Heart left ventricle (tissue), 16 donors: Measurements from ENCODE around the gene XAF1. TPM values are rescaled to one million over a fixed set of nuclear protein-coding genes. Genes with fewer than 3 reads are reported as not detected.
A peak's percentile ranks its signal among the peaks of the same experiment; 100 is the strongest.

Source experiments
- ATAC-seq, 4 donors: fragments of 200-7000 bp; cut with Tn5 transposase; one replicate each; pipeline ENCODE4 v1.9.1; 2020 to 2022; ENCODE audit warnings: moderate library complexity in 4 of 4, mild to moderate bottlenecking in 3 of 4, moderate number of reproducible peaks in 1 of 4
- DNase-seq, 5 donors: peaks; one replicate each; pipeline ENCODE4 v3.0.0-alpha.2; 2020
- H3K27ac ChIP-seq, 12 donors: fragments of 200-600 bp; sonication (generic) in 4 of 12; one replicate each; pipeline versions ENCODE4 v1.5.0 to v1.8.0; 2016 to 2022; ENCODE audit warnings: mild to moderate bottlenecking in 2 of 12
- H3K27me3 ChIP-seq, 9 donors: fragments of 200-600 bp; sonication (generic) in 2 of 9; one replicate each; pipeline versions ENCODE4 v1.5.1 to v1.8.0; 2016 to 2022; ENCODE audit warnings: mild to moderate bottlenecking in 3 of 9
- H3K36me3 ChIP-seq, 9 donors: fragments of 200-600 bp; sonication (generic) in 2 of 9; one replicate each; pipeline versions ENCODE4 v1.5.0 to v1.8.0; 2018 to 2022; ENCODE audit warnings: mild to moderate bottlenecking in 2 of 9
- H3K4me1 ChIP-seq, 12 donors: fragments of 200-600 bp; sonication (generic) in 4 of 12; one replicate each; pipeline versions ENCODE4 v1.5.0 to v1.8.0; 2016 to 2022; ENCODE audit warnings: mild to moderate bottlenecking in 3 of 12
- H3K4me3 ChIP-seq, 12 donors: fragments of 200-600 bp; sonication (generic) in 4 of 12; one replicate each; pipeline versions ENCODE4 v1.5.0 to v1.8.0; 2017 to 2022; ENCODE audit warnings: mild to moderate bottlenecking in 9 of 12, moderate library complexity in 4 of 12
- H3K9me3 ChIP-seq, 12 donors: fragments of 200-600 bp; sonication (generic) in 4 of 12; one replicate each; pipeline versions ENCODE4 v1.5.0 to v1.8.0; 2016 to 2022; ENCODE audit warnings: mild to moderate bottlenecking in 1 of 12
- POLR2A ChIP-seq, 2 donors: fragments of 450-650 bp; IDR thresholded peaks; one replicate each; pipeline ENCODE4 v1.6.1; 2017; ENCODE audit warnings: antibody characterized with exemption in 2 of 2, mild to moderate bottlenecking in 2 of 2, moderate library complexity in 2 of 2
- WGBS, 4 donors: extraction: QIAGEN DNeasy Blood & Tissue Kit in 2 of 4; methylation state at CpG; one replicate each; pipeline versions ENCODE4 v1.1.5 to v1.1.7; 2013 to 2018; 5-methylcytosine and 5-hydroxymethylcytosine counted together
- intact Hi-C, 10 donors: fragments of 100-400 bp; cut with DNase I; formaldehyde crosslinking; loops; one replicate each; pipeline versions ENCODE4 v1.11.1 to v1.14.2; 2022
- polyA plus RNA-seq, 2 donors: library from polyadenylated mRNA; stranded (reverse); fragments of 200-250 nt; gene quantifications; one replicate each; pipeline ENCODE4 v1.2.3, GENCODE V29; 2013
- total RNA-seq, 9 donors: library from RNA; depleted of rRNA in 2 of 9; stranded (reverse); fragments of >200 nt in 2 of 9; fragmentation: NEBNext Ultra II Directional in 3 of 9; extraction: Animal tissue kit (Norgen Biotek cat#: 25700) in 3 of 9; gene quantifications; one replicate each; pipeline versions ENCODE4 v1.1.0 to v1.2.4, GENCODE V29; 2016 to 2023
- TF ChIP-seq, protein P1 (sequence below), 12 donors: fragments of 200-600 bp; sonication (generic) in 4 of 12; IDR thresholded peaks; one replicate each; pipeline versions ENCODE4 v1.5.0 to v1.8.0; 2018 to 2022; ENCODE audit warnings: antibody characterized with exemption in 12 of 12, mild to moderate bottlenecking in 5 of 12
- donor health status: ischemic (EF 13 %, LVEDD 7.1; RV severe dilation, severe dysfunction).
- donor health status: healthy with polysubstance abuse.
- donor health status: DM: no; HTN: yes; CAD: no.
- donor health status: DM: no; HTN: no; CAD: no.
- donor health status: ischemic (EF 25% LVEDD 6.9; RV normal size, moderate dysfunction).
- donor health status: ischemic (EF 25% LVEDD 5.7; RV mildly dilated, moderate dysfunction).
- donor health status: healthy.
- donor health status: DM: yes; HTN: yes; CAD: no.
- donor health status: ischemic (EF 35%, LVEDD 5.7; RV mildly dilated, moderate dysfunction).
- donor health status: nonischemic (EF 11% LVEDD 7.7; RV severe dilation, severe dysfunction).
- donor health status: DM: yes; HTN: yes; CAD: no.
- donor health status: PGD.
- donor health status: ischemic (EF 29% LVEDD 5.4; RV normal size, mild dysfunction).
- donor health status: nonischemic (EF 23%, LVEDD 6.1; RV moderate dilation, normal function).

The XAF1 gene
- total and polyA plus RNA-seq, 11 donors = 9.5 to 77.8 (median 24.9) TPM

DNA sequence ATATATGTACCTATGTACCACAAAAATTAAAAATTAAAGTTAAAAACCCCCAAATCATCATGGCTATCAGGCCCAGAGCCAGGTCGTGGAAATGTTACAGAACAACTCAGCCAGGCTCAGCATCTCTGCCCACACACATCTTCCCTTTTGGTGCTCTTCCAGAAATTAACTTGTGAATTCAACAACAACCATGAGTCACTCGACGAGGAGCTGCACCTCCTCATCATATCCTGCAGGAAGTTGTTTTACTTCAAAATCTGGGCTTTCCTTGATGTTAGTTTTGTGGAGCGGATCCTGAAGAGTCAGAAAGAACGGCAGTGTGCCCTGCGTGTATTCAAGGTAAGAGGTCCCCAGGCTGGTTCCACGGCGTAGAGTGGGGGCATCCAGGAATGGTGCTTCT, 30.8 kb downstream of the XAF1 start:
- 54 to 58% (median 55%) methylated on average over 8 of the region's 8 CpGs for WGBS, 4 donors
- H3K9me3 ChIP-seq = peaks cover 0 to 41% (median 3%) of the 10 kb centered on the region in 12 donors
- intact Hi-C loops = no loop called here
- no peak overlapping the region for H3K4me3 ChIP-seq
- TF ChIP-seq, protein P1, sequence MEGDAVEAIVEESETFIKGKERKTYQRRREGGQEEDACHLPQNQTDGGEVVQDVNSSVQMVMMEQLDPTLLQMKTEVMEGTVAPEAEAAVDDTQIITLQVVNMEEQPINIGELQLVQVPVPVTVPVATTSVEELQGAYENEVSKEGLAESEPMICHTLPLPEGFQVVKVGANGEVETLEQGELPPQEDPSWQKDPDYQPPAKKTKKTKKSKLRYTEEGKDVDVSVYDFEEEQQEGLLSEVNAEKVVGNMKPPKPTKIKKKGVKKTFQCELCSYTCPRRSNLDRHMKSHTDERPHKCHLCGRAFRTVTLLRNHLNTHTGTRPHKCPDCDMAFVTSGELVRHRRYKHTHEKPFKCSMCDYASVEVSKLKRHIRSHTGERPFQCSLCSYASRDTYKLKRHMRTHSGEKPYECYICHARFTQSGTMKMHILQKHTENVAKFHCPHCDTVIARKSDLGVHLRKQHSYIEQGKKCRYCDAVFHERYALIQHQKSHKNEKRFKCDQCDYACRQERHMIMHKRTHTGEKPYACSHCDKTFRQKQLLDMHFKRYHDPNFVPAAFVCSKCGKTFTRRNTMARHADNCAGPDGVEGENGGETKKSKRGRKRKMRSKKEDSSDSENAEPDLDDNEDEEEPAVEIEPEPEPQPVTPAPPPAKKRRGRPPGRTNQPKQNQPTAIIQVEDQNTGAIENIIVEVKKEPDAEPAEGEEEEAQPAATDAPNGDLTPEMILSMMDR (IDR thresholded peaks at IDR 0.05) = no peak
- peaks cover 0 to 16% (median 4%) of the 10 kb centered on the region in 9 donors for H3K27me3 ChIP-seq
- DNase-seq (no peak), ATAC-seq (peak in 1 of 4 donors; percentile 69)
- no peak overlapping the region for H3K27ac ChIP-seq
- H3K4me1 ChIP-seq = no peaks in the 10 kb centered on the region
- H3K36me3 ChIP-seq = no peaks in the 10 kb centered on the region

DNA sequence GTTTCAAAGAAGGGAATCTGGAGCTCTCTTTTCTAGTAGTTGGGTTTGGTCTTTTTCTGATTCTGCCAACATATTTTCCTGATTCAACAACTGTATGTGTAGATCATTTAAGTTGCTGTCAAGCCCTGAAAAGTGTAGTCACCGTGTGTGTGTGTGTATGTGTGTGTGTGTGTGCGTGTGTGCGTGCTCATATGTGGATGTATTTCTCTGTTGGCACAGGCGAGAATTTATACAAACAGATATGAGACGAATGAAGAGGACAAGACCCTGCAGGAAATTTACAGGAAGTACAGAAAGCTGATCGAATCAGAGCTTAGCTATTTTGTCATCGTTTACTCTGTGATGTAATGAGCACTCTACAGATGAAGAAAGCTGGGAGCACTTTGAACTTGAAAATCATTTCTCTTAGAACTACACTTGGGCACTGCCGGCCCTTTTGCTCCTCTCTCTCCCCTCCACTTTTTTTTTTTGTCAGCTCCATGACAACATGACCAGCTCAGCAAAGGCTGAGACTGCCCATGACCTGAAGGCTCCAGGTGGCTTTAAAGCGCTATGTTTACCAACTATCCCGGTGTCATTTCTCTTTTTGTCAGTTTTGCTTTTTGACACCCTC, 31.3 kb downstream of the XAF1 start:
- ATAC-seq (no peak), DNase-seq (no peak)
- Histone ChIP-seq H3K9me3 (peaks cover 0 to 38% (median 3%) of the 10 kb centered on the region in 12 donors), H3K4me3 (no peak overlapping the region), H3K27ac (no peak overlapping the region), H3K36me3 (no peaks in the 10 kb centered on the region), H3K4me1 (no peaks in the 10 kb centered on the region), H3K27me3 (peaks cover 0 to 19% (median 4%) of the 10 kb centered on the region in 9 donors)
- TF ChIP-seq, protein P1 (IDR thresholded peaks at IDR 0.05) = no peak
- TF ChIP-seq POLR2A (IDR thresholded peaks at IDR 0.05) = no peak
- intact Hi-C loops = no loop called here
- WGBS, 4 donors = 61 to 72% (median 66%) methylated on average over 10 of the region's 10 CpGs

DNA sequence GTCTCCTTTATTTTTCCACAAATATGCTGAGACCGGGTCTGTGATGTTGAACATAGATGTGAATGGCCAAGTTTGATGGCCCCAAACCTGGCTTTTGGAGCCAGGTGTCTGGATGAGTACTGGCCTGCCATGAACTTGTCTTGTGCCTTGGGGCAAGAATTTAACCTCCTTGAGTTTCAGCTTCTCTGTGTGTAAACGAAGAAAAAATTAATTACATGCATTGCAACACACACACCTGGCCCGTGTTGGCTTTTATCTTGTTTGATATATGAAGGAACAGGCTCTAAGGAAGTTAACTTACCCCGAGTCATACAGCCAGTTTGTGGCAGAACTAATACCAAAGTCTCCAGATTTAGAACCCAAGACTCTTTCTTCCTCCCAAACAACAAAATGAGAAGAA, 33.3 kb downstream of the XAF1 start:
- intact Hi-C loops = no loop called here
- Histone ChIP-seq H3K4me1 (no peaks in the 10 kb centered on the region), H3K27ac (no peak overlapping the region), H3K4me3 (no peak overlapping the region), H3K9me3 (peaks cover 0 to 19% (median 2%) of the 10 kb centered on the region in 12 donors), H3K36me3 (no peaks in the 10 kb centered on the region), H3K27me3 (peaks cover 0 to 24% (median 4%) of the 10 kb centered on the region in 9 donors)
- no peak for DNase-seq
- WGBS, 4 donors = 74 to 84% (median 79%) methylated on average over 4 of the region's 4 CpGs
- TF ChIP-seq POLR2A (IDR thresholded peaks at IDR 0.05) = no peak
- TF ChIP-seq, protein P1 (IDR thresholded peaks at IDR 0.05) = no peak
- ATAC-seq = no peak

DNA sequence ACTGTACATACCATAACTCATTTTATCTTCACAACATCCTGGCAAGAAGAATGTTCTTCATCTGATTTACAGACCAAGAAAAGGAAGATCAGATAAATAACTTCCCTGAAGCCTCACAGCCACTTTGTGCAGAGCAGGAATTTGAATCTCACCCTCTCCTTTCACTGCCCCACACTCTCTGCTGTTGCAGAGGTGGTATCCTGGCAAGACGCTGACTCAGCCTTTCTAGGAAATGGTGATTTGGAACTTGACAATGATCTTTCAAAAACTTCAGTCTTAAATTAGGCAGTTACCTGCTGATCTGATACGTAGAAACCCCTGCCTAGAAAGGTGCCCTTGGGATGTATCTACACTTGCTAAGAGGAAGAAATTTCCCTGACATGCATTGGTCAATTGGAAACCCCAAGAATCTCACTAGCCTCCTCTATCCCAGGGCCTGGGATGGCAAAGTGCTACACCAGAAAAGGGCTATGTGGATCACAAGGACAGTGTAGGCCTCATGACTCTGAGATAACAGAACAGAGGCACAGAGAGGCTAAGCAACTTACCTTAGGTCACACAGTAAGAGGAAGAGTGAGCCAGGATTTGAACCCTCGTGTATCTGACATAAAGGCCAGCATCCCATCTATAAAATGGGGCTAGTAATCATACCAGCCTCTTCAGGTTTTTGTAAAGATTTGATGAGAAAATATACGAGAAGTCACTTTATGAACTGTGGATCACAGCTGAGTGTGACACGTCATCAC, 38.1 kb downstream of the XAF1 start:
- H3K4me1 ChIP-seq = no peaks in the 10 kb centered on the region
- H3K27me3 ChIP-seq = peaks cover 0 to 25% (median 6%) of the 10 kb centered on the region in 9 donors
- intact Hi-C loops = loop anchor here in 1 of 10 donors (10.0 kb wide), 1 partner anchor 129 kb away; no protein-coding TSS in a partner anchor
- no peaks in the 10 kb centered on the region for H3K9me3 ChIP-seq
- 74 to 81% (median 75%) methylated on average over 5 of the region's 5 CpGs for WGBS, 4 donors
- H3K4me3 ChIP-seq = no peak overlapping the region
- H3K36me3 ChIP-seq = no peaks in the 10 kb centered on the region
- TF ChIP-seq, protein P1 (IDR thresholded peaks at IDR 0.05) = no peak
- no peak for TF ChIP-seq POLR2A (IDR thresholded peaks at IDR 0.05)
- DNase-seq = no peak
- no peak for ATAC-seq
- no peak overlapping the region for H3K27ac ChIP-seq
